HEK293 (cell line): ENCODE measurements around the gene HIPK4.

Experiments
- CTCF ChIA-PET: fragments of 350-600 bp; formaldehyde crosslinking; extraction: SDS; loops from one replicate; lab custom pipeline; 2021; ENCODE audit warnings: antibody characterized with exemption; lab: Yijun Ruan, JAX
- POLR2A ChIA-PET: fragments of 300-600 bp; formaldehyde crosslinking; extraction: SDS; loops from one replicate; lab custom pipeline; 2020; ENCODE audit warnings: antibody characterized with exemption, inconsistent platforms; lab: Yijun Ruan, JAX
- H3K27ac ChIP-seq: fragments of 200-500 bp; sonication (Bioruptor generic); 2 replicates; pipeline ENCODE4 v1.5.1; 2014; ENCODE audit warnings: low read depth, low read length, control low read depth, inconsistent platforms; ENCODE audit errors: extremely low read depth
- H3K36me3 ChIP-seq, 2 experiments: fragments of 200-500 bp in 1 of 2; sonication (Bioruptor generic) in 1 of 2; 1 replicate in 1 of 2; 2 replicates in 1 of 2; pipeline ENCODE4 v1.5.1; 2014 to 2017; ENCODE audit warnings: inconsistent platforms in 2 of 2, low read length in 2 of 2; ENCODE audit not compliant: control insufficient read depth in 2 of 2, insufficient read depth in 1 of 2
- H3K4me1 ChIP-seq: fragments of 200-500 bp; sonication (Bioruptor generic); 2 replicates; pipeline ENCODE4 v1.5.1; 2014; ENCODE audit warnings: mild to moderate bottlenecking, low read length, inconsistent platforms; ENCODE audit not compliant: control insufficient read depth, insufficient read depth
- H3K4me3 ChIP-seq: 2 replicates; pipeline ENCODE4 v1.5.1; 2011; ENCODE audit warnings: low read depth, mild to moderate bottlenecking, control low read depth, low read length, moderate library complexity
- H3K9me3 ChIP-seq: fragments of 200-500 bp; sonication (Bioruptor generic); 2 replicates; pipeline ENCODE4 v1.5.1; 2014; ENCODE audit warnings: low read depth, low read length, inconsistent platforms; ENCODE audit not compliant: control insufficient read depth, insufficient read depth
- BCL11B ChIP-seq: fragments of 450-650 bp; formaldehyde crosslinking; IDR thresholded peaks from 2 replicates; pipeline ENCODE4 v1.5.1; 2016; ENCODE audit warnings: low read depth, missing biosample characterization, missing genetic modification characterization
- CTCF ChIP-seq: fragments of 450-650 bp; formaldehyde crosslinking; IDR thresholded peaks from 2 replicates; pipeline ENCODE4 v1.5.1; 2016; ENCODE audit warnings: missing biosample characterization, missing genetic modification characterization
- GLIS2 ChIP-seq: fragments of 450-650 bp; formaldehyde crosslinking; IDR thresholded peaks from 2 replicates; pipeline ENCODE4 v1.5.1; 2016; ENCODE audit warnings: missing biosample characterization, missing genetic modification characterization
- KLF8 ChIP-seq: fragments of 450-650 bp; formaldehyde crosslinking; IDR thresholded peaks from 2 replicates; pipeline ENCODE4 v1.5.1; 2016; ENCODE audit warnings: missing biosample characterization, missing genetic modification characterization
- PRDM10 ChIP-seq: fragments of 450-650 bp; formaldehyde crosslinking; IDR thresholded peaks from 2 replicates; pipeline ENCODE4 v1.5.1; 2016; ENCODE audit warnings: missing biosample characterization, missing genetic modification characterization
- SP3 ChIP-seq: fragments of 450-650 bp; formaldehyde crosslinking; IDR thresholded peaks from 2 replicates; pipeline ENCODE4 v1.5.1; 2016; ENCODE audit warnings: missing biosample characterization, missing genetic modification characterization
- ZBTB10 ChIP-seq: fragments of 450-650 bp; formaldehyde crosslinking; IDR thresholded peaks from 2 replicates; pipeline ENCODE4 v1.5.1; 2016; ENCODE audit warnings: missing biosample characterization, missing genetic modification characterization
- ZBTB26 ChIP-seq: fragments of 450-650 bp; formaldehyde crosslinking; optimal IDR thresholded peaks from 2 replicates; pipeline ENCODE3; 2016; ENCODE audit warnings: missing biosample characterization, mild to moderate bottlenecking, missing genetic modification characterization
- ZBTB7A ChIP-seq: fragments of 450-650 bp; formaldehyde crosslinking; IDR thresholded peaks from 2 replicates; pipeline ENCODE4 v1.5.1; 2016; ENCODE audit warnings: low read depth, missing biosample characterization, missing genetic modification characterization
- ZFP3 ChIP-seq: fragments of 450-650 bp; formaldehyde crosslinking; IDR thresholded peaks from 2 replicates; pipeline ENCODE4 v1.5.1; 2016; ENCODE audit warnings: low read depth, missing biosample characterization, missing genetic modification characterization
- ZFP37 ChIP-seq: fragments of 450-650 bp; formaldehyde crosslinking; IDR thresholded peaks from 2 replicates; pipeline ENCODE4 v1.5.1; 2016; ENCODE audit warnings: missing biosample characterization, missing genetic modification characterization
- ZFP69B ChIP-seq: fragments of 450-650 bp; formaldehyde crosslinking; IDR thresholded peaks from 2 replicates; pipeline ENCODE4 v1.5.1; 2016; ENCODE audit warnings: missing biosample characterization, missing genetic modification characterization
- ZIC2 ChIP-seq: fragments of 450-650 bp; formaldehyde crosslinking; IDR thresholded peaks from 2 replicates; pipeline ENCODE4 v1.5.1; 2016; ENCODE audit warnings: missing biosample characterization, missing genetic modification characterization
- ZNF169 ChIP-seq: fragments of 450-650 bp; formaldehyde crosslinking; IDR thresholded peaks from 2 replicates; pipeline ENCODE4 v1.5.1; 2016; ENCODE audit warnings: missing biosample characterization, missing genetic modification characterization
- ZNF202 ChIP-seq: fragments of 450-650 bp; formaldehyde crosslinking; IDR thresholded peaks from 2 replicates; pipeline ENCODE4 v1.5.1; 2016; ENCODE audit warnings: missing biosample characterization, missing genetic modification characterization, borderline replicate concordance
- ZNF223 ChIP-seq: fragments of 450-650 bp; formaldehyde crosslinking; IDR thresholded peaks from 2 replicates; pipeline ENCODE4 v1.5.1; 2016; ENCODE audit warnings: missing biosample characterization, missing genetic modification characterization
- ZNF324 ChIP-seq: fragments of 450-650 bp; formaldehyde crosslinking; IDR thresholded peaks from 2 replicates; pipeline ENCODE4 v1.5.1; 2016; ENCODE audit warnings: missing biosample characterization, missing genetic modification characterization
- ZNF341 ChIP-seq: fragments of 450-650 bp; formaldehyde crosslinking; IDR thresholded peaks from 2 replicates; pipeline ENCODE4; 2016; ENCODE audit warnings: low read depth, missing biosample characterization, missing genetic modification characterization
- ZNF354C ChIP-seq: fragments of 450-650 bp; formaldehyde crosslinking; IDR thresholded peaks from 2 replicates; pipeline ENCODE4 v1.5.1; 2016; ENCODE audit warnings: missing biosample characterization, missing genetic modification characterization, low read depth, borderline replicate concordance
- ZNF394 ChIP-seq: fragments of 450-650 bp; formaldehyde crosslinking; IDR thresholded peaks from 2 replicates; pipeline ENCODE4 v1.5.1; 2016; ENCODE audit warnings: missing biosample characterization, missing genetic modification characterization, mild to moderate bottlenecking, moderate library complexity, borderline replicate concordance
- ZNF560 ChIP-seq: fragments of 450-650 bp; formaldehyde crosslinking; IDR thresholded peaks from 2 replicates; pipeline ENCODE4 v1.5.1; 2017; ENCODE audit warnings: missing biosample characterization, missing genetic modification characterization, borderline replicate concordance
- ZNF561 ChIP-seq: fragments of 450-650 bp; IDR thresholded peaks from 2 replicates; pipeline ENCODE4 v1.5.1; 2018; ENCODE audit warnings: missing biosample characterization, missing genetic modification characterization, borderline replicate concordance
- ZNF660 ChIP-seq: fragments of 450-650 bp; IDR thresholded peaks from 2 replicates; pipeline ENCODE4 v1.5.1; 2018; ENCODE audit warnings: missing biosample characterization, mild to moderate bottlenecking, missing genetic modification characterization
- ZNF768 ChIP-seq: fragments of 450-650 bp; formaldehyde crosslinking; IDR thresholded peaks from 2 replicates; pipeline ENCODE4 v1.5.1; 2018; ENCODE audit warnings: missing biosample characterization, mild to moderate bottlenecking, missing genetic modification characterization
- ZSCAN4 ChIP-seq: fragments of 450-650 bp; formaldehyde crosslinking; IDR thresholded peaks from 2 replicates; pipeline ENCODE4 v1.5.1; 2017; ENCODE audit warnings: missing biosample characterization, missing genetic modification characterization

HIPK4 gene

GRCh38 chr19:40416918-40417642, 27.1 kb upstream of the HIPK4 start (continued):
- TF ChIP-seq ZBTB26 (tag by site-specific recombination) (peak; percentile 16), BCL11B (tag by site-specific recombination) (peak; percentile 32; the same call in 1 of the 2 replicates), ZNF223 (0 out of 2 replicates have a peak, but pooled peaks have one; percentile 9), ZBTB10 (tag by site-specific recombination) (0 out of 2 replicates have a peak, but pooled peaks have one; percentile 48), ZSCAN4 (tag by site-specific recombination) (no peak), ZBTB7A (tag by site-specific recombination) (0 out of 2 replicates have a peak, but pooled peaks have one; percentile 6), PRDM10 (peak; percentile 81; the same call in 1 of the 2 replicates), ZIC2 (peak; percentile 69), ZNF169 (tag by site-specific recombination) (0 out of 2 replicates have a peak, but pooled peaks have one; percentile 37), GLIS2 (tag by site-specific recombination) (peak; percentile 52), ZNF561 (no peak), SP3 (tag by site-specific recombination) (peak; percentile 55), ZNF202 (tag by site-specific recombination) (no peak)
- TF ChIP-seq, all 188 proteins: peak for 25

GRCh38 chr19:40415768-40416167, 25.8 kb upstream of the HIPK4 start:
- peaks cover 8% of the 10 kb centered on the region; the same call in 1 of the 2 replicates for H3K4me1 ChIP-seq
- CTCF ChIA-PET = interaction anchor here (0.6 to 1.8 kb wide), 9 partner anchors 12 to 1231 kb away, joined by 3 to 5 read pairs (median 3); no protein-coding TSS in a partner anchor
- H3K9me3 ChIP-seq = no peaks in the 10 kb centered on the region
- H3K4me3 ChIP-seq = no peak overlapping the region
- H3K27ac ChIP-seq = no peak overlapping the region
- H3K36me3 ChIP-seq = no peaks in the 10 kb centered on the region; a peak in 1 of 3 replicates
- POLR2A ChIA-PET = interaction anchor here (0.5 to 5.5 kb wide), 5 partner anchors 10 to 106 kb away, joined by 3 to 38 read pairs (median 3); partner anchors contain the start of genes C19orf47, PLD3 and SERTAD1
- TF ChIP-seq ZBTB7A (tag by site-specific recombination) (peak; percentile 27; the same call in 1 of the 2 replicates), ZNF768 (tag by site-specific recombination) (no peak), ZNF354C (no peak), ZFP3 (0 out of 2 replicates have a peak, but pooled peaks have one; percentile 12), ZNF324 (tag by site-specific recombination) (no peak), ZNF560 (tag by site-specific recombination) (no peak), ZNF660 (tag by site-specific recombination) (no peak), ZNF341 (tag by site-specific recombination) (no peak), KLF8 (tag by site-specific recombination) (peak; percentile 52), ZNF394 (tag by site-specific recombination) (no peak), ZFP37 (0 out of 2 replicates have a peak, but pooled peaks have one; percentile 35), CTCF (no peak), ZFP69B (tag by site-specific recombination) (no peak)
